DMS114 treated with DMSO at 0.1 percent for 48 hours (cell line): ENCODE data around the gene BARHL2.

Experiments used
- DNase-seq: peaks from one replicate; lab custom pipeline; 2025; ENCODE audit not compliant: unreplicated experiment; lab: John Stamatoyannopoulos, UW

BARHL2 gene

DNA sequence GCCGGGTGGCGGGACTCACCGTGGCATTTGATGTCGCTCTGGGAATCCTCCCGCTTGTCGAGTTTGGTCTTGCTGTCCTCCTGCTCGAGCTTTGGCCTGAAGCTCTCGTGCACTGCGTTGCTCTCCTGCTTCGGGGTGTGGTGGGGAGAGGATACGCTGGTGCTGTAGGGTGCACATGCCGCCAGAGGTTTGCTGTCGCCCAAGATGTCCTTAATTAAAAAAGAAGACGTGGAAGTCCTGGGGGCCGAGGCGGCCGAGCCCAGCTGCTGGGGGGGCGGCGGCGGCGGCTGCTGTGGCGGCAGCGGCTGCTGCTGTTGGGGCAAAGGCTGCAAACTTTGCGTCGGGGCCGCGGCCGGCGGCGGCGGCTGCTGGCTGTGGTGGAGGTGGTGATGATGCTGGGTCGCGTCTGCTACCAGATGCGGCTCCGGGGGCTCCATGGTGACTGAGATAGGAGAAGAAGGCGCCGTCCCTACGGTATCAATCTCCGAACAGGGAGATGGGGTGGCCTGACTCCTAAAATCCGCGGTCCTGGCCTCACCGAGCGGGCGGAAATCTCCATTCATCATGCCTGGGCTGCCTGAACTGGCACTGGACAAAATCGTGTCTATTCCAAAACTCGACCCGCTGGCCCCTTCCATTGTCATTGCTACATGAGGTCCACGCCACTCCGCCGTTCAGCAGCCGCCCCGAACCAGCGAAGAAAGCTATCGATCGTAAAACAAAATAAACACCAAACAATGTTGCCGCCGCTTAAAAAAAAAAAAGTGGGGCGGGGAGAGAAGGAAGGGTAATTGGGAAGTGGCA, at the start of gene BARHL2:
Gene BARHL2 (minus strand): TSS at position 751 of the 804 bp plus-strand sequence. CDS start 107 bp downstream, at position 644.
- no peak for DNase-seq

DNA sequence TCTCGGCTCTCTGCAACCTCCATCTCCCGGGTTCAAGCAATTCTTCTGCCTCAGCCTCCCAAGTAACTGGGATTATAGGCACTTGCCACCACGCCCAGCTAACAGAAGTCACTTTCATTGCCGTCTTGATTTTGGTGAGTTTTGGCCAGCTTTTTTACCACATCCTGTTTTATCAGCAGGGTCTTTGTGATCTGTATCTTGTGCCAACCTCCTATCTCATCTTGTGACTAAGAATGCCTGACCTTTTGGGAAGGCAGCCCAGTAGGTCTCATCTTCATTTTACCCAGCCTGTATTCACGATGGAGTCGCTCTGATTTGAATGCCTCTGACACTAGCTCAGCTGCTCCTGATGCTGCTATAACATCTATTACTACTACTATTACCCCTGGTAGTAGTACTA, 46.8 kb upstream of the BARHL2 start:
- DNase-seq, result no peak

- DNase-seq, result no peak
These were observed 46.4 kb upstream of the BARHL2 start for GRCh38 chr1:90763506-90763905.

GRCh38 chr1:90761781-90762589, 44.9 kb upstream of the BARHL2 start:
- no peak for DNase-seq

DNA sequence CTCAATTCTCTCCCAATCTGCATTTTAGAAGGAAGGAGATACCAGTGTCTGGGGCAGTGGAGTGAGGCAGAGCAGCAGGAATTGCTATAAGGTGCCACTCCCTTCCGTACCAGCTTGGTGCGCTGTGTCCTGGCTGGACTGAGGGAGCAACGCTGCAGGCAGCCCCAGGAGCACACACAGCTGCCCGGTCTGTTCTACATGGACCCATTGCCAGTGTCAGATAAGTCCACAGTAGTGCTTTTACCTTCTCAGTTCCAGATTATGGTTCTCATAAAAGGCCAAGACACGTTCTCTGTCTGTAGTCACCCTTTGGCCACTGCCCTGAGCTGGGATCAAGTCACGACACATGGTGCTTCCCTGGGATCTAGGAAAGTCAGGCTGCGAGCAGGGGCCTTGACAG, 44.1 kb upstream of the BARHL2 start:
- no peak for DNase-seq

GRCh38 chr1:90753556-90753955, 36.5 kb upstream of the BARHL2 start:
- DNase-seq, result no peak

GRCh38 chr1:90748668-90749067, 31.6 kb upstream of the BARHL2 start:
- DNase-seq, result no peak

DNA sequence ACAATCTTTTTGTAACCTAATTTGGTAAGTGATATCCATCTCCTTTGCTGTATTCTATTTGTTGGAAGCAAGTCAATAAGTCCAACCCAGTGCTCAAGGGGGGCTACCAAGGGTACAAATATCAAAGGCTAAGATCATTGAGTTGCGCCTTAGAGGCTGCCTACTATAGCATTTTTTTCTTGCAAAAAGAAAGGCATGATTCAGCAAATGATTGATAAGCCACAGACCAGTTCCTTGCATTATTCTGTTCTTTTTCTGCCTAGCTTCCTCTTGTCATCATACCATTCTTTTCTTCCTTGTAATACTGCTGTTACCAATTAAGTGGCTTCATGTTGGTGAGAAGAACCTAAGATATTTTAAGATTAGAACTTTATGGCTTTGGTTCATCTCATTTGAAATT, 29.8 kb upstream of the BARHL2 start:
- no peak for DNase-seq

GRCh38 chr1:90745972-90746371, 28.9 kb upstream of the BARHL2 start:
- no peak for DNase-seq

- no peak for DNase-seq
These were observed 15.0 kb upstream of the BARHL2 start for GRCh38 chr1:90732136-90732535.

- DNase-seq, result no peak
These were observed 14.4 kb upstream of the BARHL2 start for GRCh38 chr1:90731382-90732050.

DNA sequence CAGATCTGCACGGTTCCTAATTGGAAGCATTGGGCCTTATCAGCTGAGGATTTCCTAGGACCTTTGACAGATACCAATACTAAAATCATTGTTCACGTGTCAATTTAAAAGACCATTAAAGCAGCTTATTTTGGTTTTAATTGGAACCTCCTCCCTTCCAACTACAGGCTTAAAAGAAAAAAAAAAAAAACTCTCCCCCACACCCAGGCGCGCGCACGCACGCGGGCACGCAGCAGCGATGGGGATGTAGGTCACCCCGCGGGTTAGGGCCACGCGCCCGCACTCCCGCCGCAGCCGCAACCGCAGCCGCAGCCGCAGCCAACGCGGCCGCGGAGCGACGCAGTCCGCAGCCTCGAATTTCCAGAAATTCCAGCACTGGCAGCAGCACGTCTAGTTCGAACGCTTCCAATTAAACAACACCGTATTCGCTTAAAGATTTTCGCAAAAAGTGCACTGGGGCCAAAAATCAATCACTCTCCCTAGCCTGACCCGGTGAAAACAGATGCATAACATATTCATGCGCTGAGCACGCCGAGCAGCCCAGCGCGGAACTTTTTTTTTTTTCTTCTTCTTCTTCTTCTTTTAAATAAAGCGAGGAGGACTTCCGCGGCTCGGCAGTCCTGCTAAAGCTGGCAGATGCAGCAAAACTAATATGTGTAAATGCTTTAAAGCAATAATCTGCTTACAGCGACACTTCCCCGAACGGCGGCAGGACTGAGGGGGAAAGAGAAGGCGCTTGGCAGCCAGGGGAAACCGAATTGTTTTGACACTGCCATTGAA, 13.3 kb upstream of the BARHL2 start:
- DNase-seq, result no peak

DNA sequence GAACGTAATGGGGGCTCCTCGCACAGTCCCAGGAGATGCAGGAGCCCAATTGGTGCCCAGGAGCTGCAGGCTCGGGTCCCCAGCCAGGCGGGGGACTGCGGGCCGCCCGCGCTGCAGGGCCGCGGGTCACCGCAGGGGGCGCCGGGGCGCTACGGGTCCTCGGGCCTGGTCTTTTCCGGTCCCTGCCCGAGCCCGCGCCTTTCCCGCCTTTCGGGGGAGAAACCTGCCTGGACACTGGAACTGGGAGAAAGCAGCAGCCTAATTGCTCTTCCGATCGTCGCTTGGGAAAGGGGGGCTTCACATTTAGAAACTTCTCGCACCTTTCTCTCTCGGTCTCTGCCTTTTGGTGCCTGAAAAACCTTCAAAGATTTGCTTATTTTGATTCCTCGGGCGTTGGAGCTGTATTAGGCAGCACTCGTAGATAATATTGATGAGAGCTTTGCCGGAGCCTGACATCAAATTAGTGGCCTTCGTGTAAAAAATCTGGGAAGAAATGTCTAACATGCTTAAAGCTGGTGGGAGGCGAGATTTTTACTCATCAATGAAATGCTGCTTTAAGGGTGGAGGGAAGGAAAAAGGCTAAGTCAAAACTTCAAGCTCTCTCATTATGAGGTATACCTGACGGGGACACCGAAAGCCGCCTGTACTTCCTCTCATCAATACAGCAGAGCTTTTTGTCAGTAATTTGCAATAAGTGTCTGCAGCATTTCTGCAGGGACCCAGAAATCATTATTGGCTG, 12.6 kb upstream of the BARHL2 start:
- no peak for DNase-seq

DNA sequence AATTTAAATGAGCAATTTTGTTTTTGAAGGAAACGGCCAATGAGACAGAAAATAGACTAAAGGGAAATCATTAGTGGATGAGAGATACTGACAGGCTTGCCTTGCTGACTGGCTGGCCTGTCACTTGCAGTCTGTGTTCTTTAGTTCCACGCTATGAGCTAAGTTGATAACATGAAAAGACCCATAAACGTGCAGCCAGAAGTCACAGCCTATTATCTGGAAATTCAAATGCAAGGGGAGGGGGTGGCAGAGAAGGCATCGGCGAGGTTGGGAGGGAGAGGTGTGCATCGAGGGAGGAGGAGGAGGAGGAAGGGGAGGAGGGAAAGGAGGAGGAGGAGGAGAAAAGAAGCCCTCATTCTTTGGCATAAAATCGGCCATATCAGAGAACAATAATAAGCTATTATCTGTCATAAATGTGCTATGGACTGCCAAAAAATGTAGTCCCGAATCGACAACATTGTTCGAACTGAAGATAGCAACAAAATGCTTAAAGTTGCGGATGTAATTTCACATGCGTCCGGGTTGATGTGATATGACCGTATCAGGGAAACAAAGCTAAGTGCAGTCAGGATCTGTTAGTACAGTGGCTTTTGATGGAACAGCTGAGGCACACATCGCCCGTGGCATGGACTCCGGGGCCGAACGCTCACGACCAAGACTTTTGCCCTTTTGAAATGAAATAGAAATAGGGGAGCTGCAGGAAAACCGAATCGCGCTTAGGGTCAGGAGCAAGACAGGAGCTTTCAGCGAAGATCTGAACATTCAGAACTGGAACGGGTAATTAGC, 11.6 kb upstream of the BARHL2 start:
- no peak for DNase-seq

DNA sequence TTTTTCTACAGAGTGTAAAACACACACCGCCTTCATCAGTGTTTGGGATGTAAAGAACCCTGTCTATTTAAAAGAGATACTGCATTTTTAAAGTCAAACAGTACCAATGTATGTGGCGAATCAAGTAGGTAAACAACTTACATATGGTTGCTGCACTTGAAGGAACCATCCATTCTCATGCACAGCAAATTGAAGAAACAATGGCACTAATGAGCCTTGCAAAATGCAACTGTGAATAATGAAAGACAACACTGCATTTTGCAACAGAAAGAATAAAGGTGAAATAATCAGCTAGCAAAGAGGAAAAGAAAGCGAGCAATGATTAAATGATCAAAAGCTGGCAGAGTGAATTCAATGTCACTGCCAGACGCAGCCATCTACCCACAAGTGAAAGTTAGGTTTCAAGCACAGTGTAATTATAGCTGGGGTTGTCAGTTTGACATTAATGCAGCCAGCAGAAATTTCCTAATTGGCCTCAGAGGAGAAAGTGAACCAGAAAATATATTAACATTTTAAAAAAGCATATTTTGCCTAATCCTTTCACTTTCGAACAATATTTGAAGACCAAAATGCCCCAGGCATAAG, 10.9 kb upstream of the BARHL2 start:
- DNase-seq, result no peak

- DNase-seq, result no peak
These were observed 9.9 kb upstream of the BARHL2 start for GRCh38 chr1:90726986-90727480.

DNA sequence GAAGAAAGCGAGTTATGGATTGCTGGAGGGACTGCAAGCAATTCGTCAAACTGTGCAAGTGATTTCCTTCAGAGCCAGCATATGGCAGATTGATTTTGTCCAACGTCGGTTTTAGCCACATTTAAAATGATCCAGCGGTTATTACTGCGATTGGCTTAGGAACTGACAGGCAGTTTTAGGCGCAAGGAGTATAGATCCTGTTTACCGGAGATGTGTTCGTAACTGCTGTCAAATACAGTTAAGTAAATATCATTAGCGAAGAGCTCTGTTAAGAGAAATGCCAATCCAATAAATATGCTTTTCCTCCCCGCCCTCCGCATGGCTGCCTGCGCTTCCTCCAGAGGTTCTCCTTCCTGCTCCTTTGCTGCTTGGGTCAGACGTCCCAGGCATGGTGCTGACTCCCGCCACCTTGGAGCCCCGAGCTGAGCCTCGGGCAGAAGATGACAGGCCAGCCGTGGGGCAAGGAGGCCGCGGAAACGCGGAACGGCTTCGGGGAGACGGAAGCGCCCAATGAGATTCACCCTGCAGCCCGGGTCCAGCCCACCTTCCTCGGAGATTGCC, 9.4 kb upstream of the BARHL2 start:
- no peak for DNase-seq

GRCh38 chr1:90725657-90726424, 8.7 kb upstream of the BARHL2 start:
- DNase-seq, result no peak
